ENCODE measurements around the gene PVALB. TPM values are rescaled to one million over a fixed set of nuclear protein-coding genes. Genes with fewer than 3 reads are reported as not detected.

PVALB gene
- total RNA-seq, 2 experiments from 2014 or later = not detected

DNA sequence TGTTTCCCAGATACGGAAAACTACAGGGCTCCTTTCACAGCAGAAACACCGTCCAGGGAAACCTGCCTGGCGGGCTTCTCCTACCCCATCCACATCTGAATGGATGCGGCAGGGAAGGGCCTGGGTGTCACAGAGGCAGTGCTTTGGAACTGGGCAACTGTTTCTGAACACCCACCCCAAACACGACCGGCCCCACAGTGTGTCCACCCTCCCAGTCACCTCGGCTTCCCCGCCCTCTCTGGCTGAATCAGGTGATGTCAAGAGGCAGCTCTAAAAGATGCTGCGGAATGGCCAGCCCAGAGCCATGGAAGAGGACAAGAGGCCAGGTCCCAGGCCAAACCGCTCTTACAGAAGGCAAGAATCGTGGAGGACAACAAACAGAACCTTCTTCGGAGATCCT is 62.9 kb downstream of the PVALB start:
- Histone ChIP-seq H4K20me1 (ENCODE audit: insufficient read depth, low read length) (no peaks in the 10 kb centered on the region; the same call in 1 of the 2 replicates), H3K4me1 (ENCODE audit: insufficient read depth, low read length, poor library complexity, severe bottlenecking) (no peaks in the 10 kb centered on the region), H3K79me2 (ENCODE audit: insufficient read depth, low read depth, low read length) (no peaks in the 10 kb centered on the region), H3K4me3 (ENCODE audit: low read depth, low read length, poor library complexity, severe bottlenecking) (no peak overlapping the region), H3K4me2 (ENCODE audit: low read length) (no peak overlapping the region), H3K9me3 (ENCODE audit: low read length) (no peaks in the 10 kb centered on the region), H3K27ac (ENCODE audit: low read depth, low read length, poor library complexity, severe bottlenecking) (no peak overlapping the region), H3K9me2 (ENCODE audit: insufficient read depth, low read length) (no peaks in the 10 kb centered on the region), H3K36me3 (ENCODE audit: insufficient read depth, low read length) (no peaks in the 10 kb centered on the region), H2AFZ (ENCODE audit: low read length) (no peak overlapping the region)
- ChIA-PET POLR2A (no interaction called here), CTCF (ENCODE audit: unreplicated experiment) (no interaction called here)
- intact Hi-C loops (cut with micrococcal nuclease; ENCODE audit: unreplicated experiment) = no loop called here
- BruUV-seq (replicated peaks) = no TSS peak
- DNase-seq (ENCODE audit: low spot score) = no peak
- TF ChIP-seq EZH2phosphoT487 (IDR thresholded peaks at IDR 0.05; ENCODE audit: borderline replicate concordance, low read depth, low read length) (no peak), CTCF (conservative IDR thresholded peaks at IDR 0.05; ENCODE audit: low read length) (no peak)

DNA sequence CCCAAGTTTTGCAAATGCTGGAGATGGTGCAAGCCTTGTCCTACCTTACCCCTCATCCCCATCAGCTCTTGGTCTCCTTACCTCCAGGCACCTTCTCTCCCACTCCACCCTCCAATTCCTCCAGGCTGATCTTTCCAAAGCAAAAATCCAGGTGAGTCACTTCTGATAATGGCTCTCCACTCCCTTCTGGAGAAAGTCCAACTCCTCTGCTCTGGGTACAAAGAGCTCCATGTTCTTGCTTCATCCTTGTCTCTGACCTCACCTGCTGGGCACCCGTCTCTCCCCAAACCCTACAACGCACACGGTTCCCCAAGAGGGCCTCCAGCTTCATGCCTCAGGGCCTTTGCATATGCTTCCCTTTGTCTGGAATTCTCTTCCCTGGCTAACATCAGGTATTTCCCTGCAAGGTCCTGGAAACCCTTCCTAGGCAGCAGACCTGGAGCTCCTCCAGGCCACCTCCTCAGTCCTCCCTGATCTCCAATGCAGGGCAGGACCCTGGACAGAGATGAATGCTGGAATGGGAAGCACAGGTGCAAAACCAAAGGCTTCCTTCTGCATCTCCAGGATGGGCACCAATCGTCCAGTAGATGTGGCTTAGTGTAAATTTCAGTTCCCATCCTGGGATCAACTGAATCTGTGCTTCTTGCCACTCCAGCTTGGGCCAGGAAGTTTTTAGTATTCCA is 63.6 kb downstream of the PVALB start:
- H2AFZ ChIP-seq (ENCODE audit: low read length) = no peak overlapping the region
- no peaks in the 10 kb centered on the region for H3K9me2 ChIP-seq (ENCODE audit: insufficient read depth, low read length)
- no peak for DNase-seq (ENCODE audit: low spot score)
- H3K9me3 ChIP-seq (ENCODE audit: low read length) = no peaks in the 10 kb centered on the region
- intact Hi-C loops (cut with micrococcal nuclease; ENCODE audit: unreplicated experiment) = no loop called here
- no peak overlapping the region for H3K4me2 ChIP-seq (ENCODE audit: low read length)
- ChIA-PET CTCF (ENCODE audit: unreplicated experiment) (no interaction called here), POLR2A (no interaction called here)
- H3K79me2 ChIP-seq (ENCODE audit: insufficient read depth, low read depth, low read length) = no peaks in the 10 kb centered on the region
- TF ChIP-seq CTCF (conservative IDR thresholded peaks at IDR 0.05; ENCODE audit: low read length) = no peak
- no peak for TF ChIP-seq EZH2phosphoT487 (IDR thresholded peaks at IDR 0.05; ENCODE audit: borderline replicate concordance, low read depth, low read length)
- no TSS peak for BruUV-seq (replicated peaks)
- H3K27ac ChIP-seq (ENCODE audit: low read depth, low read length, poor library complexity, severe bottlenecking) = no peak overlapping the region
- no peak overlapping the region for H3K4me3 ChIP-seq (ENCODE audit: low read depth, low read length, poor library complexity, severe bottlenecking)
- H4K20me1 ChIP-seq (ENCODE audit: insufficient read depth, low read length) = no peaks in the 10 kb centered on the region; the same call in 1 of the 2 replicates
- no peaks in the 10 kb centered on the region for H3K36me3 ChIP-seq (ENCODE audit: insufficient read depth, low read length)
- no peaks in the 10 kb centered on the region for H3K4me1 ChIP-seq (ENCODE audit: insufficient read depth, low read length, poor library complexity, severe bottlenecking)

Other genes with a start within 250 kb of the PVALB start
- gene CACNG2, start 113.3 kb downstream of the PVALB start, total RNA-seq (2014; rRNA removed; shearing (Covaris generic)) = not detected in 2 replicates
- not detected in 2 replicates for gene CACNG2, start 113.3 kb downstream of the PVALB start, total RNA-seq (2022)
- 18.3 and 22.1 TPM in 2 replicates for gene IFT27, start 40.9 kb downstream of the PVALB start, total RNA-seq (2014; rRNA removed; shearing (Covaris generic))
- 50.0 and 53.9 TPM in 2 replicates for gene IFT27, start 40.9 kb downstream of the PVALB start, total RNA-seq (2022)
- 63.6 and 68.0 TPM in 2 replicates for gene NCF4, start 44.0 kb upstream of the PVALB start, total RNA-seq (2014; rRNA removed; shearing (Covaris generic))
- 97.4 and 121 TPM in 2 replicates for gene NCF4, start 44.0 kb upstream of the PVALB start, total RNA-seq (2022)
- 6.2 and 7.6 TPM in 2 replicates for gene CSF2RB, start 96.6 kb upstream of the PVALB start, total RNA-seq (2014; rRNA removed; shearing (Covaris generic))
- 21.6 and 23.4 TPM in 2 replicates for gene CSF2RB, start 96.6 kb upstream of the PVALB start, total RNA-seq (2022)
- gene TST, start 202.4 kb upstream of the PVALB start, total RNA-seq (2014; rRNA removed; shearing (Covaris generic)) = 36.0 and 37.6 TPM in 2 replicates
- gene TST, start 202.4 kb upstream of the PVALB start, total RNA-seq (2022) = 37.6 and 41.5 TPM in 2 replicates
- gene MPST, start 202.7 kb upstream of the PVALB start, total RNA-seq (2014; rRNA removed; shearing (Covaris generic)) = 105 and 124 TPM in 2 replicates
- 61.8 and 67.2 TPM in 2 replicates for gene MPST, start 202.7 kb upstream of the PVALB start, total RNA-seq (2022)
- 17.7 and 20.3 TPM in 2 replicates for gene KCTD17, start 234.7 kb upstream of the PVALB start, total RNA-seq (2014; rRNA removed; shearing (Covaris generic))
- 21.7 and 22.0 TPM in 2 replicates for gene KCTD17, start 234.7 kb upstream of the PVALB start, total RNA-seq (2022)

Measured in OCI-LY7 (cell line).